ENCODE data around the gene TTLL11.

Gene TTLL11

GRCh38 chr9:122107291-122107805, 14.2 kb upstream of the TTLL11 start:
- TF ChIP-seq GATA3 (IDR thresholded peaks at IDR 0.05; ENCODE audit: low read depth, low read length) = no peak
- TF ChIP-seq GATA2 (IDR thresholded peaks at IDR 0.05; ENCODE audit: low read depth, low read length) = no peak

- TF ChIP-seq GATA3 (IDR thresholded peaks at IDR 0.05; ENCODE audit: low read depth, low read length) = no peak
- TF ChIP-seq GATA2 (IDR thresholded peaks at IDR 0.05; ENCODE audit: low read depth, low read length) = no peak
These were observed 13.5 kb upstream of the TTLL11 start for GRCh38 chr9:122106576-122106975.

- TF ChIP-seq GATA2 (IDR thresholded peaks at IDR 0.05; ENCODE audit: low read depth, low read length) = no peak
- TF ChIP-seq GATA3 (IDR thresholded peaks at IDR 0.05; ENCODE audit: low read depth, low read length) = no peak
These were observed 10.9 kb upstream of the TTLL11 start for GRCh38 chr9:122103985-122104384.

- TF ChIP-seq GATA2 (IDR thresholded peaks at IDR 0.05; ENCODE audit: low read depth, low read length) (no peak), GATA3 (IDR thresholded peaks at IDR 0.05; ENCODE audit: low read depth, low read length) (no peak)
These were observed 9.0 kb upstream of the TTLL11 start for GRCh38 chr9:122102156-122102555.

GRCh38 chr9:122100756-122101155, 7.6 kb upstream of the TTLL11 start:
- TF ChIP-seq GATA2 (IDR thresholded peaks at IDR 0.05; ENCODE audit: low read depth, low read length) (no peak), GATA3 (IDR thresholded peaks at IDR 0.05; ENCODE audit: low read depth, low read length) (no peak)

GRCh38 chr9:122099271-122099869, 6.3 kb upstream of the TTLL11 start:
- TF ChIP-seq GATA3 (IDR thresholded peaks at IDR 0.05; ENCODE audit: low read depth, low read length) = no peak
- TF ChIP-seq GATA2 (IDR thresholded peaks at IDR 0.05; ENCODE audit: low read depth, low read length) = no peak

GRCh38 chr9:122097679-122098315, 4.7 kb upstream of the TTLL11 start:
- TF ChIP-seq GATA2 (IDR thresholded peaks at IDR 0.05; ENCODE audit: low read depth, low read length) (no peak), GATA3 (IDR thresholded peaks at IDR 0.05; ENCODE audit: low read depth, low read length) (no peak)

GRCh38 chr9:122096620-122097415, 3.7 kb upstream of the TTLL11 start:
- TF ChIP-seq GATA3 (IDR thresholded peaks at IDR 0.05; ENCODE audit: low read depth, low read length) = no peak
- TF ChIP-seq GATA2 (IDR thresholded peaks at IDR 0.05; ENCODE audit: low read depth, low read length) = no peak

GRCh38 chr9:122095010-122095767, 2.1 kb upstream of the TTLL11 start:
- no peak for TF ChIP-seq GATA3 (IDR thresholded peaks at IDR 0.05; ENCODE audit: low read depth, low read length)
- TF ChIP-seq GATA2 (IDR thresholded peaks at IDR 0.05; ENCODE audit: low read depth, low read length) = no peak

- TF ChIP-seq GATA3 (IDR thresholded peaks at IDR 0.05; ENCODE audit: low read depth, low read length) = no peak
These were observed 1.2 kb downstream of the TTLL11 start for GRCh38 chr9:122091682-122092592.

GRCh38 chr9:122090981-122091380, 2.1 kb downstream of the TTLL11 start:
- no peak for TF ChIP-seq GATA2 (IDR thresholded peaks at IDR 0.05; ENCODE audit: low read depth, low read length)
- no peak for TF ChIP-seq GATA3 (IDR thresholded peaks at IDR 0.05; ENCODE audit: low read depth, low read length)

- TF ChIP-seq GATA3 (IDR thresholded peaks at IDR 0.05; ENCODE audit: low read depth, low read length) = no peak
- TF ChIP-seq GATA2 (IDR thresholded peaks at IDR 0.05; ENCODE audit: low read depth, low read length) = no peak
These were observed 2.7 kb downstream of the TTLL11 start for GRCh38 chr9:122090287-122090883.

Measured in SH-SY5Y (cell line).